Small intestine (tissue), 7 donors: ENCODE results near the gene GRB2. TPM values are rescaled to one million over a fixed set of nuclear protein-coding genes. Genes with fewer than 3 reads are reported as not detected.
"Not testable (repeated sequence)": the region's sequence is repeated elsewhere in the genome, so short reads cannot be mapped to it uniquely, and the experiment has no call there.

Experiments
- DNase-seq, 2 donors: peaks; one replicate each; pipeline versions ENCODE4 v3.0.0 to v3.0.0-alpha.2; 2013
- FAIRE-seq: peaks from 2 replicates; lab custom pipeline; 2012; peaks lifted over from hg19 to GRCh38; lab: Jason Lieb, UNC
- H3K27ac ChIP-seq, 3 donors: one replicate each; pipeline ENCODE4 v1.5.1; 2013; ENCODE audit warnings: low read length in 2 of 3, mild to moderate bottlenecking in 2 of 3, control low read depth in 1 of 3, inconsistent platforms in 1 of 3, low read depth in 1 of 3, moderate library complexity in 1 of 3
- H3K27me3 ChIP-seq, 3 donors: one replicate each; pipeline ENCODE4 v1.6.1; 2013; ENCODE audit warnings: low read length in 3 of 3, inconsistent platforms in 1 of 3; ENCODE audit not compliant: control insufficient read depth in 3 of 3, insufficient read depth in 3 of 3
- H3K36me3 ChIP-seq, 3 donors: one replicate each; pipeline ENCODE4 v1.6.1; 2013; ENCODE audit warnings: low read length in 3 of 3, inconsistent platforms in 1 of 3, low read depth in 1 of 3, mild to moderate bottlenecking in 1 of 3, moderate library complexity in 1 of 3; ENCODE audit not compliant: control insufficient read depth in 3 of 3, insufficient read depth in 2 of 3
- H3K4me1 ChIP-seq, 3 donors: one replicate each; pipeline ENCODE4 v1.6.1; 2013; ENCODE audit warnings: low read length in 2 of 3, inconsistent platforms in 1 of 3, low read depth in 1 of 3, mild to moderate bottlenecking in 1 of 3, moderate library complexity in 1 of 3; ENCODE audit not compliant: control insufficient read depth in 3 of 3, insufficient read depth in 2 of 3
- H3K4me3 ChIP-seq, 3 donors: one replicate each; pipeline ENCODE4 v1.5.1; 2013; ENCODE audit warnings: low read length in 3 of 3, control low read depth in 1 of 3, inconsistent platforms in 1 of 3, low read depth in 1 of 3, mild to moderate bottlenecking in 1 of 3, moderate library complexity in 1 of 3
- H3K9me3 ChIP-seq, 2 donors: one replicate each; pipeline ENCODE4 v1.6.1; 2013; ENCODE audit warnings: low read depth in 1 of 2, low read length in 1 of 2; ENCODE audit not compliant: control insufficient read depth in 2 of 2, insufficient read depth in 1 of 2
- WGBS, 3 donors: extraction: QIAGEN DNeasy Blood & Tissue Kit; methylation state at CpG; one replicate each; pipeline ENCODE4 v1.1.7; 2013; 5-methylcytosine and 5-hydroxymethylcytosine counted together
- polyA plus RNA-seq, 4 donors: library from polyadenylated mRNA; stranded (reverse) in 3 of 4; unstranded in 1 of 4; fragments of 200-250 nt in 3 of 4; fragments of 120-200 nt in 1 of 4; gene quantifications; one replicate each; pipeline versions ENCODE4 v1.2.1 to v1.2.3, GENCODE V29; 2013
- donor health status: healthy with polysubstance abuse.
- donor health status: control.
- donor health status: control.
- donor health status: Bipolar disorder and iron deficiency.
- donor health status: healthy.

GRB2 gene
- polyA plus RNA-seq, 4 donors, result 65.6 to 73.5 (median 68.0) TPM

DNA sequence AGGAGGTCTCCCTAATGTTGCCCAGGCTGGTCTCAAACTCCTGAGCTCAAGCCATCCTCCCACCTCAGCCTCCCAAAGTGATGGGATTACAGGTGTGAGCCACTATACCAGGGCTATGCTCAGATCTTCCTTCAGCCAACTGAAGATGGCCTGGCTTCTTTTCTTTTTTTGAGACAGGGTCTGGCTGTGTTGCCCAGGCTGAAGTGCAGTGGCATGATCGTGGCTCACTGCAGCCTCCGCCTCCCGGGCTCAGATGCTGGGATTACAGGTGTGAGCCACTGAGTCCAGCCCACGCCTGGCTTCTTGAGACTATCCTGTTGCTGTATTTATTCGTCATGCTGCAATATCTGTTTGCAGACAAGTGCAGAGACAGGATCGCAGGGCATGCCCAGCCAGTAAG, 120.4 kb downstream of the GRB2 start:
- H3K4me3 ChIP-seq, result no peak overlapping the region
- no peak for FAIRE-seq
- H3K4me1 ChIP-seq, result peaks cover 0 to 4% (median 0%) of the 10 kb centered on the region in 3 donors
- DNase-seq, result no peak
- WGBS, 3 donors, result 82 to 92% (median 82%) methylated on average over 6 of the region's 6 CpGs
- no peak overlapping the region for H3K27ac ChIP-seq
- H3K27me3 ChIP-seq, result no peaks in the 10 kb centered on the region
- H3K36me3 ChIP-seq, result peaks cover 0 to 45% (median 13%) of the 10 kb centered on the region in 3 donors
- no peaks in the 10 kb centered on the region for H3K9me3 ChIP-seq

DNA sequence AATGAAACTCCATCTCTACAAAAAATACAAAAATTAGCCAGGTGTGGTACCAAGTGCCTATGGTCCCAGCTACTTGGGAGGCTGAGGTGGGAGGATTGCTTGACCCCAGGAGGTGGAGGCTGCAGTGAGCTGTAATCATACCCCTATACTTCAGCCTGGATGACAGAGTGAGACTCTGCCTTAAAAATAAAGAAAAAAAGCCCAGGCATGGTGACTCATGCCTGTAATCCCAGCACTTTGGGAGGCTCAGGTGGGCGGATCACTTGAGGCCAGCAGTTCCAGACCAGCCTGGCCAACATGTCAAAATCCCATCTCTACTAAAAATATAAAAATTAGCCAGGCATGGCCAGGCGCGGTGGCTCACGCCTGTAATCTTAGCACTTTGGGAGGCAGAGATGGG, 125.3 kb downstream of the GRB2 start:
- peaks cover 0 to 50% (median 9%) of the 10 kb centered on the region in 3 donors for H3K36me3 ChIP-seq

GRCh38 chr17:75277664-75278071, 127.8 kb downstream of the GRB2 start:
- 85 to 95% (median 94%) methylated on average over 5 to 6 of the region's 6 CpGs for WGBS, 3 donors
- H3K9me3 ChIP-seq, result no peaks in the 10 kb centered on the region
- H3K36me3 ChIP-seq, result peaks cover 0 to 58% (median 8%) of the 10 kb centered on the region in 3 donors
- no peak overlapping the region for H3K4me3 ChIP-seq
- H3K27ac ChIP-seq, result no peak overlapping the region
- no peak for DNase-seq
- no peaks in the 10 kb centered on the region for H3K4me1 ChIP-seq
- no peak for FAIRE-seq
- no peaks in the 10 kb centered on the region for H3K27me3 ChIP-seq

More for the DNA sequence above, 125.3 kb downstream of the GRB2 start:
- H3K4me3 ChIP-seq, FAIRE-seq, H3K4me1 ChIP-seq, H3K27me3 ChIP-seq, H3K9me3 ChIP-seq, H3K27ac ChIP-seq, DNase-seq: not testable (repeated sequence)
- 97 to 100% (median 97%) methylated on average over 4 of the region's 4 CpGs for WGBS, 3 donors

DNA sequence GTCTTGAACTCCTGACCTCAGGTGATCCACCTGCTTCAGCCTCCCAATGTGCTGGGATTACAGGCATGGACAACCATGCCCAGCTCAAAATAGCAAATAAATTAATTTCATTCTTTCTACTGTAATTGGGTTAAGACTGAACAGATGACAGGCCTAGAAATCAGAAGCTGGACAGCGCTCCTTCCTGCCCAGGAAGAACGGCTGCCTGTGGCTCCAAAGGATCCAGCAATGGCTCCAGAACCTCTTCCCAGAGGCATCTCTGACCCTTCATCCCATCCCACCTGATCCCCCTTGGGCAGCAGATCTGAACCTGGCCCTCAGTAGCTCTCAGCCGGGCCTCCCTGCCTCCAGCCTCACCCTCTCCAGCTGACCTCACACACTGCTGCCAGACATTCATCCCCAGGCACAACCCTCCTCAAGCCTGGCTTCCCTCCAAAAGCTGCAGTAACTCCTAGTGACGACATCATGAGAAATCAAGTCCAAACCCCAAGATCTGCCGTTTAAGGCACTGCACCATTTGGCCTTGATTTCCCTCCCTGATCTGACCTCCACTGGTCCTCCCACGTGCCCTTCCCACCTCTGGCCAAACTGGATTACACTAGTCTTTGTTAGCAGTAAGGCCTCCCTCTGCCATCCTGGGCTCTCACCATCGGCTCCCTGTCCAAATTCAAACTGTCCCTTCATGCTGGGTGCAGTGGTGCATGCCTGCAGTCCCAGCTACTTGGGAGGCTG, 131.3 kb downstream of the GRB2 start:
- no peak for FAIRE-seq
- no peaks in the 10 kb centered on the region for H3K9me3 ChIP-seq
- WGBS, 3 donors, result 78 to 80% (median 79%) methylated on average over 7 of the region's 7 CpGs
- H3K27ac ChIP-seq, result no peak overlapping the region
- peaks cover 2 to 19% (median 4%) of the 10 kb centered on the region in 3 donors for H3K4me1 ChIP-seq
- no peaks in the 10 kb centered on the region for H3K27me3 ChIP-seq
- no peak for DNase-seq
- peaks cover 0 to 47% (median 2%) of the 10 kb centered on the region in 3 donors for H3K36me3 ChIP-seq
- H3K4me3 ChIP-seq, result no peak overlapping the region

GRCh38 chr17:75272848-75273184, 132.7 kb downstream of the GRB2 start:
- no peak overlapping the region for H3K27ac ChIP-seq
- FAIRE-seq (no peak), DNase-seq (no peak)
- 79 to 90% (median 88%) methylated on average over 3 of the region's 3 CpGs for WGBS, 3 donors
- no peak overlapping the region for H3K4me3 ChIP-seq
- no peaks in the 10 kb centered on the region for H3K9me3 ChIP-seq
- H3K27me3 ChIP-seq, result no peaks in the 10 kb centered on the region
- H3K36me3 ChIP-seq, result peaks cover 0 to 40% (median 2%) of the 10 kb centered on the region in 3 donors
- H3K4me1 ChIP-seq, result peaks cover 2 to 22% (median 4%) of the 10 kb centered on the region in 3 donors

GRCh38 chr17:75271955-75272847, 133.3 kb downstream of the GRB2 start:
- Histone ChIP-seq H3K4me1 (peaks cover 2 to 28% (median 4%) of the 10 kb centered on the region in 3 donors), H3K4me3 (peak overlapping the region; percentile 55 to 91 (median 77)), H3K27ac (peak overlapping the region in 2 of 3 donors; percentile 76 to 93), H3K27me3 (no peaks in the 10 kb centered on the region), H3K36me3 (peaks cover 0 to 40% (median 2%) of the 10 kb centered on the region in 3 donors), H3K9me3 (no peaks in the 10 kb centered on the region)
- WGBS, 3 donors, result 53 to 54% (median 53%) methylated on average over 21 to 24 of the region's 24 CpGs
- FAIRE-seq (no peak), DNase-seq (no peak)

GRCh38 chr17:75271233-75271954, 134.1 kb downstream of the GRB2 start:
- no peak for FAIRE-seq
- WGBS, 3 donors, result 0% methylated on average over 59 to 74 of the region's 74 CpGs

GRCh38 chr17:75270966-75271232, 134.6 kb downstream of the GRB2 start, which contains the start of gene MIF4GD:
MIF4GD (minus strand) TSS chr17:75271231; CDS start chr17:75270195, 1,036 bp downstream.
- Histone ChIP-seq H3K27me3 (no peaks in the 10 kb centered on the region), H3K27ac (peak within 1 kb of the TSS; percentile 88 to 95 (median 94)), H3K4me3 (peak within 1 kb of the TSS; percentile 60 to 98 (median 91)), H3K9me3 (no peaks in the 10 kb centered on the region), H3K36me3 (peaks cover 0 to 48% (median 2%) of the 10 kb centered on the region in 3 donors), H3K4me1 (peaks cover 2 to 31% (median 4%) of the 10 kb centered on the region in 3 donors)
- no peak for DNase-seq
- WGBS, 3 donors, result 0 to 1% (median 1%) methylated on average over 19 to 39 of the region's 39 CpGs
- no peak for FAIRE-seq

More at GRCh38 chr17:75271233-75271954, 134.1 kb downstream of the GRB2 start:
- Histone ChIP-seq H3K4me1 (peaks cover 2 to 31% (median 4%) of the 10 kb centered on the region in 3 donors), H3K27ac (peak overlapping the region; percentile 56 to 93 (median 76)), H3K36me3 (peaks cover 0 to 43% (median 2%) of the 10 kb centered on the region in 3 donors), H3K4me3 (peak overlapping the region; percentile 55 to 91 (median 77)), H3K9me3 (no peaks in the 10 kb centered on the region), H3K27me3 (no peaks in the 10 kb centered on the region)
- DNase-seq, result peak; percentile 80 to 93
